HEK293 (cell line): ENCODE measurements around the gene CIZ1.
A peak's percentile ranks its signal among the peaks of the same experiment; 100 is the strongest.

Source experiments
- CTCF ChIA-PET: fragments of 350-600 bp; formaldehyde crosslinking; extraction: SDS; loops from one replicate; lab custom pipeline; 2021; ENCODE audit warnings: antibody characterized with exemption; lab: Yijun Ruan, JAX
- POLR2A ChIA-PET: fragments of 300-600 bp; formaldehyde crosslinking; extraction: SDS; loops from one replicate; lab custom pipeline; 2020; ENCODE audit warnings: antibody characterized with exemption, inconsistent platforms; lab: Yijun Ruan, JAX
- H3K27ac ChIP-seq: fragments of 200-500 bp; sonication (Bioruptor generic); 2 replicates; pipeline ENCODE4 v1.5.1; 2014; ENCODE audit warnings: low read depth, low read length, control low read depth, inconsistent platforms; ENCODE audit errors: extremely low read depth
- H3K36me3 ChIP-seq, 2 experiments: fragments of 200-500 bp in 1 of 2; sonication (Bioruptor generic) in 1 of 2; 1 replicate in 1 of 2; 2 replicates in 1 of 2; pipeline ENCODE4 v1.5.1; 2014 to 2017; ENCODE audit warnings: inconsistent platforms in 2 of 2, low read length in 2 of 2; ENCODE audit not compliant: control insufficient read depth in 2 of 2, insufficient read depth in 1 of 2
- H3K4me1 ChIP-seq: fragments of 200-500 bp; sonication (Bioruptor generic); 2 replicates; pipeline ENCODE4 v1.5.1; 2014; ENCODE audit warnings: mild to moderate bottlenecking, low read length, inconsistent platforms; ENCODE audit not compliant: control insufficient read depth, insufficient read depth
- H3K4me3 ChIP-seq: 2 replicates; pipeline ENCODE4 v1.5.1; 2011; ENCODE audit warnings: low read depth, mild to moderate bottlenecking, control low read depth, low read length, moderate library complexity
- H3K9me3 ChIP-seq: fragments of 200-500 bp; sonication (Bioruptor generic); 2 replicates; pipeline ENCODE4 v1.5.1; 2014; ENCODE audit warnings: low read depth, low read length, inconsistent platforms; ENCODE audit not compliant: control insufficient read depth, insufficient read depth
- KLF1 ChIP-seq: fragments of 450-650 bp; formaldehyde crosslinking; IDR thresholded peaks from 2 replicates; pipeline ENCODE4 v1.5.1; 2016; ENCODE audit warnings: missing biosample characterization, missing genetic modification characterization
- KLF9 ChIP-seq: fragments of 450-650 bp; formaldehyde crosslinking; IDR thresholded peaks from 2 replicates; pipeline ENCODE4 v1.5.1; 2016; ENCODE audit warnings: missing biosample characterization, missing genetic modification characterization, low read depth
- OSR2 ChIP-seq: fragments of 450-650 bp; formaldehyde crosslinking; IDR thresholded peaks from 2 replicates; pipeline ENCODE4 v1.5.1; 2016; ENCODE audit warnings: missing biosample characterization, missing genetic modification characterization
- OVOL3 ChIP-seq: fragments of 450-650 bp; formaldehyde crosslinking; IDR thresholded peaks from 2 replicates; pipeline ENCODE4 v1.5.1; 2016; ENCODE audit warnings: missing biosample characterization, missing genetic modification characterization
- PRDM1 ChIP-seq: fragments of 450-650 bp; formaldehyde crosslinking; IDR thresholded peaks from 2 replicates; pipeline ENCODE4; 2016; ENCODE audit warnings: missing biosample characterization, missing genetic modification characterization
- PRDM10 ChIP-seq: fragments of 450-650 bp; formaldehyde crosslinking; IDR thresholded peaks from 2 replicates; pipeline ENCODE4 v1.5.1; 2016; ENCODE audit warnings: missing biosample characterization, missing genetic modification characterization
- SALL2 ChIP-seq: fragments of 450-650 bp; formaldehyde crosslinking; IDR thresholded peaks from 2 replicates; pipeline ENCODE4 v1.5.0; 2017; ENCODE audit warnings: missing biosample characterization, mild to moderate bottlenecking, missing genetic modification characterization, borderline replicate concordance
- SP2 ChIP-seq: fragments of 450-650 bp; formaldehyde crosslinking; IDR thresholded peaks from 2 replicates; pipeline ENCODE4 v1.5.1; 2016; ENCODE audit warnings: missing biosample characterization, missing genetic modification characterization
- SP3 ChIP-seq: fragments of 450-650 bp; formaldehyde crosslinking; IDR thresholded peaks from 2 replicates; pipeline ENCODE4 v1.5.1; 2016; ENCODE audit warnings: missing biosample characterization, missing genetic modification characterization
- ZBTB20 ChIP-seq: fragments of 450-650 bp; formaldehyde crosslinking; IDR thresholded peaks from 2 replicates; pipeline ENCODE4 v1.5.1; 2016; ENCODE audit warnings: missing biosample characterization, missing genetic modification characterization
- ZNF114 ChIP-seq: fragments of 450-650 bp; formaldehyde crosslinking; IDR thresholded peaks from 2 replicates; pipeline ENCODE4 v1.5.0; 2017; ENCODE audit warnings: missing biosample characterization, missing genetic modification characterization
- ZNF148 ChIP-seq: fragments of 450-650 bp; formaldehyde crosslinking; IDR thresholded peaks from 2 replicates; pipeline ENCODE4 v1.5.0; 2017; ENCODE audit warnings: missing biosample characterization, missing genetic modification characterization, borderline replicate concordance
- ZNF157 ChIP-seq: fragments of 450-650 bp; formaldehyde crosslinking; IDR thresholded peaks from 2 replicates; pipeline ENCODE4 v1.5.1; 2016; ENCODE audit warnings: missing biosample characterization, missing genetic modification characterization
- ZNF174 ChIP-seq: fragments of 450-650 bp; formaldehyde crosslinking; IDR thresholded peaks from 2 replicates; pipeline ENCODE4 v1.5.0; 2017; ENCODE audit warnings: missing biosample characterization, mild to moderate bottlenecking, missing genetic modification characterization
- ZNF214 ChIP-seq: fragments of 450-650 bp; formaldehyde crosslinking; IDR thresholded peaks from 2 replicates; pipeline ENCODE4 v1.5.1; 2017; ENCODE audit warnings: missing biosample characterization, mild to moderate bottlenecking, missing genetic modification characterization, borderline replicate concordance
- ZNF23 ChIP-seq: fragments of 450-650 bp; formaldehyde crosslinking; IDR thresholded peaks from 2 replicates; pipeline ENCODE4 v1.5.1; 2016; ENCODE audit warnings: missing biosample characterization, missing genetic modification characterization, borderline replicate concordance
- ZNF274 ChIP-seq, 2 experiments: fragments of 200-500 bp in 1 of 2; fragments of 450-650 bp in 1 of 2; sonication (Bioruptor generic) in 1 of 2; formaldehyde crosslinking in 1 of 2; IDR thresholded peaks; 2 replicates each; pipeline versions ENCODE4 v1.5.1 to v1.6.1; 2014 to 2016; ENCODE audit warnings: borderline replicate concordance in 1 of 2, inconsistent platforms in 1 of 2, low read length in 1 of 2, missing biosample characterization in 1 of 2, missing genetic modification characterization in 1 of 2
- ZNF292 ChIP-seq: fragments of 450-650 bp; formaldehyde crosslinking; IDR thresholded peaks from 2 replicates; pipeline ENCODE4 v1.5.1; 2016; ENCODE audit warnings: low read depth, missing biosample characterization, missing genetic modification characterization, borderline replicate concordance
- ZNF324 ChIP-seq: fragments of 450-650 bp; formaldehyde crosslinking; IDR thresholded peaks from 2 replicates; pipeline ENCODE4 v1.5.1; 2016; ENCODE audit warnings: missing biosample characterization, missing genetic modification characterization
- ZNF398 ChIP-seq: fragments of 450-650 bp; formaldehyde crosslinking; IDR thresholded peaks from 2 replicates; pipeline ENCODE4 v1.5.1; 2017; ENCODE audit warnings: missing biosample characterization, missing genetic modification characterization
- ZNF514 ChIP-seq: fragments of 450-650 bp; formaldehyde crosslinking; IDR thresholded peaks from 2 replicates; pipeline ENCODE4 v1.5.1; 2016; ENCODE audit warnings: missing biosample characterization, missing genetic modification characterization
- ZNF555 ChIP-seq: fragments of 450-650 bp; formaldehyde crosslinking; conservative IDR thresholded peaks from 2 replicates; pipeline ENCODE4 v1.5.1; 2017; ENCODE audit warnings: missing biosample characterization, mild to moderate bottlenecking, missing genetic modification characterization, inconsistent platforms
- ZNF626 ChIP-seq: fragments of 450-650 bp; sonication (Bioruptor Pico); formaldehyde crosslinking; IDR thresholded peaks from 2 replicates; pipeline ENCODE4 v1.5.1; 2018; ENCODE audit warnings: missing biosample characterization, missing genetic modification characterization, inconsistent platforms
- ZNF701 ChIP-seq: fragments of 450-650 bp; formaldehyde crosslinking; IDR thresholded peaks from 2 replicates; pipeline ENCODE4 v1.5.1; 2016; ENCODE audit warnings: missing biosample characterization, missing genetic modification characterization
- ZNF76 ChIP-seq: fragments of 450-650 bp; formaldehyde crosslinking; IDR thresholded peaks from 2 replicates; pipeline ENCODE4; 2016; ENCODE audit warnings: low read depth, missing biosample characterization, missing genetic modification characterization, borderline replicate concordance
- ZSCAN16 ChIP-seq: fragments of 450-650 bp; formaldehyde crosslinking; IDR thresholded peaks from 2 replicates; pipeline ENCODE4 v1.5.1; 2016; ENCODE audit warnings: missing biosample characterization, missing genetic modification characterization
- ZSCAN5A ChIP-seq: fragments of 450-650 bp; formaldehyde crosslinking; IDR thresholded peaks from 2 replicates; pipeline ENCODE4 v1.5.1; 2016; ENCODE audit warnings: missing biosample characterization, missing genetic modification characterization

CIZ1 gene

GRCh38 chr9:128219831-128220230, 28.5 kb upstream of the CIZ1 start:
- no peaks in the 10 kb centered on the region for H3K9me3 ChIP-seq
- POLR2A ChIA-PET = interaction anchor here (0.6 kb wide), 1 partner anchor 26 kb away, joined by 3 read pairs; no protein-coding TSS in a partner anchor
- CTCF ChIA-PET = interaction anchor here (0.7 kb wide), 1 partner anchor 17 kb away, joined by 3 read pairs; no protein-coding TSS in a partner anchor

GRCh38 chr9:128218518-128219389, 27.4 kb upstream of the CIZ1 start:
- H3K4me1 ChIP-seq = no peaks in the 10 kb centered on the region
- H3K9me3 ChIP-seq = no peaks in the 10 kb centered on the region
- CTCF ChIA-PET = interaction anchor here (0.5 to 1.3 kb wide), 5 partner anchors 13 to 91 kb away, joined by 3 to 6 read pairs (median 3); partner anchors contain the start of genes DNM1 and PTGES2
- no peak overlapping the region for H3K4me3 ChIP-seq
- POLR2A ChIA-PET = interaction anchor here (1.0 to 1.2 kb wide), 2 partner anchors 31 to 57 kb away, joined by 5 to 12 read pairs; partner anchors contain the start of genes GOLGA2 and SWI5
- H3K27ac ChIP-seq = no peak overlapping the region
- H3K36me3 ChIP-seq = peaks cover 0 to 34% of the 10 kb centered on the region in 2 experiments; a peak in 1 of 3 replicates
- TF ChIP-seq ZNF114 = no peak
- 0 out of 2 replicates have a peak, but pooled peaks have one; percentile 23 for TF ChIP-seq PRDM10
- TF ChIP-seq ZNF157 (tag by site-specific recombination) = no peak
- no peak for TF ChIP-seq ZNF23 (tag by site-specific recombination)
- TF ChIP-seq ZNF76 (tag by site-specific recombination) = no peak
- no peak for TF ChIP-seq ZNF292 (tag by site-specific recombination)
- TF ChIP-seq SALL2 (tag by site-specific recombination) = no peak
- no peak for TF ChIP-seq ZNF701 (tag by site-specific recombination)
- no peak for TF ChIP-seq ZNF514
- no peak for TF ChIP-seq ZSCAN16 (tag by site-specific recombination)
- TF ChIP-seq KLF1 (tag by site-specific recombination) = peak; percentile 97
- peak; percentile 75; the same call in 1 of the 2 replicates for TF ChIP-seq KLF9 (tag by site-specific recombination)
- TF ChIP-seq SP3 (tag by site-specific recombination) = peak; percentile 94
- no peak for TF ChIP-seq ZNF555 (tag by site-specific recombination)
- TF ChIP-seq ZBTB20 (tag by site-specific recombination) = no peak
- no peak for TF ChIP-seq OVOL3 (tag by site-specific recombination)
- TF ChIP-seq ZNF324 (tag by site-specific recombination) = no peak
- TF ChIP-seq SP2 = peak; percentile 81
- TF ChIP-seq ZNF398 = no peak
- no peak for TF ChIP-seq ZSCAN5A
- TF ChIP-seq ZNF148 (tag by site-specific recombination) = no peak

More at GRCh38 chr9:128219831-128220230, 28.5 kb upstream of the CIZ1 start:
- peaks cover 0 to 39% of the 10 kb centered on the region in 2 experiments; a peak in 1 of 3 replicates for H3K36me3 ChIP-seq
- H3K27ac ChIP-seq = no peak overlapping the region
- H3K4me1 ChIP-seq = no peaks in the 10 kb centered on the region
- H3K4me3 ChIP-seq = no peak overlapping the region
- no peak for TF ChIP-seq ZNF174
- no peak for TF ChIP-seq PRDM1 (tag by site-specific recombination)
- TF ChIP-seq ZNF626 = no peak
- TF ChIP-seq ZNF274 (IDR thresholded peaks at IDR 0.05; ENCODE audit: low read length) = no peak
- no peak for TF ChIP-seq ZNF274 (tag by site-specific recombination; IDR thresholded peaks at IDR 0.05; ENCODE audit: borderline replicate concordance)
- no peak for TF ChIP-seq ZNF214 (tag by site-specific recombination)
- no peak for TF ChIP-seq OSR2
